SK-N-SH (cell line): ENCODE data around the gene AOAH. TPM values are rescaled to one million over a fixed set of nuclear protein-coding genes. Genes with fewer than 3 reads are reported as not detected.

Experiments used
- CTCF ChIA-PET: fragments of 300-600, 350-600 bp; formaldehyde crosslinking; extraction: SDS; loops from one replicate; lab custom pipeline; 2021; lab: Yijun Ruan, JAX
- POLR2A ChIA-PET: fragments of 350-600 bp; sonication (Branson Sonifier 250); formaldehyde crosslinking; extraction: SDS; loops from one replicate; lab custom pipeline; 2020; ENCODE audit warnings: antibody characterized with exemption, inconsistent platforms; lab: Yijun Ruan, JAX
- DNase-seq: peaks from one replicate; pipeline ENCODE4 v3.0.0; 2012
- H2AFZ ChIP-seq: fragments of 200-600 bp; sonication (generic); 2 replicates; pipeline ENCODE4 v1.8.1; 2016; ENCODE audit warnings: antibody characterized with exemption, mild to moderate bottlenecking, low read depth
- H3F3A ChIP-seq: fragments of 200-600 bp; sonication (generic); replicated peaks from 2 replicates; pipeline ENCODE3; 2016; ENCODE audit warnings: antibody characterized with exemption, mild to moderate bottlenecking; ENCODE audit not compliant: insufficient read depth
- H3K27ac ChIP-seq, 2 experiments: fragments of 200-500 bp in 1 of 2; fragments of 200-600 bp in 1 of 2; sonication (Bioruptor generic) in 1 of 2; sonication (generic), shearing (Covaris generic) in 1 of 2; 2 replicates each; pipeline versions ENCODE4 v1.5.1 to v1.6.1; 2014 to 2016; ENCODE audit warnings: low read depth in 2 of 2, inconsistent platforms in 1 of 2, low read length in 1 of 2, mild to moderate bottlenecking in 1 of 2, mixed read lengths in 1 of 2
- H3K27me3 ChIP-seq: fragments of 200-600 bp; sonication (generic), shearing (Covaris generic); 2 replicates; pipeline ENCODE4 v1.6.1; 2016; ENCODE audit warnings: mixed run types; ENCODE audit not compliant: insufficient read depth
- H3K36me3 ChIP-seq, 2 experiments: fragments of 200-500 bp in 1 of 2; fragments of 200-600 bp in 1 of 2; sonication (Bioruptor generic) in 1 of 2; sonication (generic) in 1 of 2; replicated peaks in 1 of 2; 2 replicates each; pipeline versions ENCODE3 to v1.5.1; 2014 to 2016; ENCODE audit warnings: low read length in 1 of 2, mild to moderate bottlenecking in 1 of 2; ENCODE audit not compliant: insufficient read depth in 2 of 2, control insufficient read depth in 1 of 2
- H3K4me1 ChIP-seq, 2 experiments: fragments of 200-500 bp in 1 of 2; fragments of 200-600 bp in 1 of 2; sonication (Bioruptor generic) in 1 of 2; sonication (generic), shearing (Covaris generic) in 1 of 2; 2 replicates each; pipeline versions ENCODE4 v1.5.1 to v1.6.1; 2014 to 2016; ENCODE audit warnings: low read depth in 1 of 2, low read length in 1 of 2, mixed run types in 1 of 2; ENCODE audit not compliant: insufficient read depth in 2 of 2, control insufficient read depth in 1 of 2
- H3K4me2 ChIP-seq: fragments of 200-600 bp; sonication (generic), shearing (Covaris generic); 2 replicates; pipeline ENCODE4 v1.6.1; 2017; ENCODE audit warnings: mixed run types
- H3K4me3 ChIP-seq, 2 experiments: fragments of 200-500 bp in 1 of 2; fragments of 200-600 bp in 1 of 2; sonication (Bioruptor generic) in 1 of 2; sonication (generic), shearing (Covaris generic) in 1 of 2; 2 replicates each; pipeline versions ENCODE4 v1.5.1 to v1.8.1; 2014 to 2016; ENCODE audit warnings: low read depth in 2 of 2, inconsistent platforms in 1 of 2, low read length in 1 of 2, mild to moderate bottlenecking in 1 of 2, mixed read lengths in 1 of 2, moderate library complexity in 1 of 2
- H3K79me2 ChIP-seq: fragments of 200-600 bp; sonication (generic); 2 replicates; pipeline ENCODE4 v1.8.1; 2017; ENCODE audit warnings: mild to moderate bottlenecking; ENCODE audit not compliant: insufficient read depth
- H3K9ac ChIP-seq: fragments of 200-600 bp; sonication (generic); 2 replicates; pipeline ENCODE4 v1.6.1; 2017; ENCODE audit warnings: mixed run types
- H3K9me2 ChIP-seq: fragments of 200-600 bp; sonication (generic); 2 replicates; pipeline ENCODE4 v1.6.1; 2017; ENCODE audit warnings: mixed run types
- H3K9me3 ChIP-seq: fragments of 200-600 bp; sonication (generic); 2 replicates; pipeline ENCODE4 v1.6.1; 2017; ENCODE audit warnings: mixed run types, mild to moderate bottlenecking, moderate library complexity
- H4K20me1 ChIP-seq: fragments of 200-600 bp; sonication (generic); 2 replicates; pipeline ENCODE4 v1.6.1; 2017; ENCODE audit warnings: mild to moderate bottlenecking, mixed run types; ENCODE audit not compliant: insufficient read depth
- CHD2 ChIP-seq: fragments of 150-350 bp; IDR thresholded peaks from 2 replicates; pipeline ENCODE4 v1.6.1; 2018; ENCODE audit warnings: low read length; ENCODE audit not compliant: partially characterized antibody
- ELF1 ChIP-seq: IDR thresholded peaks from 2 replicates; pipeline ENCODE4 v1.4.0; 2012
- EZH2phosphoT487 ChIP-seq: fragments of 200-600 bp; sonication (generic); IDR thresholded peaks from 2 replicates; pipeline ENCODE4 v1.6.1; 2017; ENCODE audit warnings: low read depth, mixed run types, mild to moderate bottlenecking, antibody characterized with exemption, moderate library complexity, borderline replicate concordance
- FOXM1 ChIP-seq: IDR thresholded peaks from 2 replicates; pipeline ENCODE4 v1.4.0; 2012; ENCODE audit warnings: low read depth, mild to moderate bottlenecking
- GATA2 ChIP-seq: sonication (generic); formaldehyde crosslinking; IDR thresholded peaks from 2 replicates; pipeline ENCODE4 v1.5.0; 2020; ENCODE audit warnings: mild to moderate bottlenecking, missing genetic modification reagents
- MEF2A ChIP-seq: IDR thresholded peaks from 2 replicates; pipeline ENCODE4 v1.4.0; 2012; ENCODE audit warnings: low read depth, borderline replicate concordance
- NFIC ChIP-seq: IDR thresholded peaks from 2 replicates; pipeline ENCODE4 v1.4.0; 2012; ENCODE audit warnings: borderline replicate concordance
- POLR2AphosphoS5 ChIP-seq: IDR thresholded peaks from 2 replicates; pipeline ENCODE4 v1.6.1; 2012; ENCODE audit warnings: low read depth, low read length
- RCOR1 ChIP-seq: fragments of 150-350 bp; IDR thresholded peaks from 2 replicates; pipeline ENCODE4 v1.6.1; 2017; ENCODE audit warnings: antibody characterized with exemption, low read length
- SIN3A ChIP-seq: IDR thresholded peaks from 2 replicates; pipeline ENCODE4 v1.6.1; 2012; ENCODE audit warnings: low read depth, mild to moderate bottlenecking, low read length, moderate library complexity, borderline replicate concordance
- TEAD4 ChIP-seq: IDR thresholded peaks from 2 replicates; pipeline ENCODE4 v1.4.0; 2012; ENCODE audit warnings: mild to moderate bottlenecking, borderline replicate concordance; ENCODE audit not compliant: insufficient read depth
- WGBS: methylation state at CpG from one replicate; pipeline ENCODE4 v1.1.6; 2017; ENCODE audit warnings: low lambda C conversion rate; 5-methylcytosine and 5-hydroxymethylcytosine counted together
- polyA plus RNA-seq, 3 experiments: library from polyadenylated mRNA; depleted of rRNA; stranded (reverse); fragments of >200 nt; gene quantifications; 2 replicates each; pipeline ENCODE4 v1.2.3, GENCODE V29; 2012
- TF ChIP-seq, protein P1 (sequence below): IDR thresholded peaks from 2 replicates; pipeline ENCODE4; 2012
- TF ChIP-seq, protein P2 (sequence below): fragments of 150-350 bp; IDR thresholded peaks from 2 replicates; pipeline ENCODE4 v1.6.1; 2017; ENCODE audit warnings: antibody characterized with exemption, low read length, low read depth, borderline replicate concordance
- TF ChIP-seq, protein P3 (sequence below): fragments of 150-350 bp; IDR thresholded peaks from 2 replicates; pipeline ENCODE4 v1.6.1; 2016; ENCODE audit warnings: mild to moderate bottlenecking, low read depth, low read length
- TF ChIP-seq, protein P4 (sequence below): fragments of 200-600 bp; sonication (generic); IDR thresholded peaks from 2 replicates; pipeline ENCODE4 v1.6.1; 2017; ENCODE audit warnings: antibody characterized with exemption, mild to moderate bottlenecking, moderate library complexity

The AOAH gene
- polyA plus RNA-seq, 1 of the 3 experiments (the other 2 are of a cell fraction) = not detected

DNA sequence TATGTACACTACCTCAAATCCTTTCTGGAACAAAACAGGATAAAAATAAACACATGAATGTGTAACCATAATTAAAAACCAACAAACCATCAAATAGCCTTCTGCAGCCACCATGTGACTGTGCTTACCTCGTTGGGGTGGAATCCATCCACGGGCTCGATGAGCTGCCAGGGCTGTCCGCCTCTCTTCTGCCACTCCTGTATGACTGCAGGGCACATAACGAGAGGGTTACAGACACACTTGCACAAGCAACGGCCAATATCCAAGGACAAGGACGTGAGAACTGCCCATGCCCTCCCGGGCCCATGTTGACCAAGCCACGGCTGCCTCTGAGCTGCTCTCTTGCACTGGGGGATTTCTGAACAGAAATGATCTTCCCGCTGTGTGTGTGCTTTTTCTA, 202.4 kb downstream of the AOAH start (continued):
- TF ChIP-seq, protein P1, sequence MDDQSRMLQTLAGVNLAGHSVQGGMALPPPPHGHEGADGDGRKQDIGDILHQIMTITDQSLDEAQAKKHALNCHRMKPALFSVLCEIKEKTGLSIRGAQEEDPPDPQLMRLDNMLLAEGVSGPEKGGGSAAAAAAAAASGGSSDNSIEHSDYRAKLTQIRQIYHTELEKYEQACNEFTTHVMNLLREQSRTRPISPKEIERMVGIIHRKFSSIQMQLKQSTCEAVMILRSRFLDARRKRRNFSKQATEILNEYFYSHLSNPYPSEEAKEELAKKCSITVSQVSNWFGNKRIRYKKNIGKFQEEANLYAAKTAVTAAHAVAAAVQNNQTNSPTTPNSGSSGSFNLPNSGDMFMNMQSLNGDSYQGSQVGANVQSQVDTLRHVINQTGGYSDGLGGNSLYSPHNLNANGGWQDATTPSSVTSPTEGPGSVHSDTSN = no peak
- no peak for TF ChIP-seq FOXM1
- no peak for TF ChIP-seq CHD2

DNA sequence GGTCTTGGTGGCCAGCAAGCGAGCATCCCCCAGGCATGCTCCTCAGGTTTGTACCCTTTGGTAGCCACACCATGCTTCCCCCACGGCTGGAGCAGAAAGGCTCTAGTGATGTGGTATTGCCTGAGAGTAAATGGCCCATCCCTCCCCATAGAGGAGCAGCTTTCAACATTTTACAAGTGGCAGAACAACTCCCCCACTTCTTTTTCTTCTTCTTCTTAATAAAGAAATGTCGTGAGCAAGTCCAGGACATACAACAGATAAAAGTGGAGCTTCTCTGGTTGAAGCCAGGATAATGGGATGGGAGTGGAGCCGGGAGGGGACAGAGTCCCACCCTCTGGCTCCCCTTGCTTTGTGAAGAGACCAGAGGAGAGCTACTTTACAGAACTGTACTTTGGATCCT, 203.2 kb downstream of the AOAH start:
- Histone ChIP-seq H3K4me3 (no peak overlapping the region), H3K4me2 (no peak overlapping the region), H3K79me2 (no peaks in the 10 kb centered on the region), H3K9me2 (no peaks in the 10 kb centered on the region), H3K4me1 (peaks cover 0 to 3% of the 10 kb centered on the region in 2 experiments; a peak in 1 of 4 replicates), H3F3A (peaks cover under 1% of the 10 kb centered on the region), H3K9ac (no peak overlapping the region), H2AFZ (no peak overlapping the region), H3K36me3 (no peaks in the 10 kb centered on the region)
- ChIA-PET CTCF (interaction anchor here (1.5 kb wide), 1 partner anchor 33 kb away, joined by 5 read pairs; no protein-coding TSS in a partner anchor), POLR2A (no interaction called here)
- 60% methylated on average over 3 of the region's 4 CpGs for WGBS
- DNase-seq = no peak
- TF ChIP-seq EZH2phosphoT487 (no peak), GATA2 (CRISPR knock-in tag) (no peak), SIN3A (no peak), NFIC (no peak), POLR2AphosphoS5 (no peak), ELF1 (no peak), RCOR1 (no peak), FOXM1 (no peak), CHD2 (no peak), MEF2A (no peak), TEAD4 (no peak)
- TF ChIP-seq, protein P2, sequence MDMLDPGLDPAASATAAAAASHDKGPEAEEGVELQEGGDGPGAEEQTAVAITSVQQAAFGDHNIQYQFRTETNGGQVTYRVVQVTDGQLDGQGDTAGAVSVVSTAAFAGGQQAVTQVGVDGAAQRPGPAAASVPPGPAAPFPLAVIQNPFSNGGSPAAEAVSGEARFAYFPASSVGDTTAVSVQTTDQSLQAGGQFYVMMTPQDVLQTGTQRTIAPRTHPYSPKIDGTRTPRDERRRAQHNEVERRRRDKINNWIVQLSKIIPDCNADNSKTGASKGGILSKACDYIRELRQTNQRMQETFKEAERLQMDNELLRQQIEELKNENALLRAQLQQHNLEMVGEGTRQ = no peak
- TF ChIP-seq, protein P3, sequence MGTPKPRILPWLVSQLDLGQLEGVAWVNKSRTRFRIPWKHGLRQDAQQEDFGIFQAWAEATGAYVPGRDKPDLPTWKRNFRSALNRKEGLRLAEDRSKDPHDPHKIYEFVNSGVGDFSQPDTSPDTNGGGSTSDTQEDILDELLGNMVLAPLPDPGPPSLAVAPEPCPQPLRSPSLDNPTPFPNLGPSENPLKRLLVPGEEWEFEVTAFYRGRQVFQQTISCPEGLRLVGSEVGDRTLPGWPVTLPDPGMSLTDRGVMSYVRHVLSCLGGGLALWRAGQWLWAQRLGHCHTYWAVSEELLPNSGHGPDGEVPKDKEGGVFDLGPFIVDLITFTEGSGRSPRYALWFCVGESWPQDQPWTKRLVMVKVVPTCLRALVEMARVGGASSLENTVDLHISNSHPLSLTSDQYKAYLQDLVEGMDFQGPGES = no peak
- TF ChIP-seq, protein P4, sequence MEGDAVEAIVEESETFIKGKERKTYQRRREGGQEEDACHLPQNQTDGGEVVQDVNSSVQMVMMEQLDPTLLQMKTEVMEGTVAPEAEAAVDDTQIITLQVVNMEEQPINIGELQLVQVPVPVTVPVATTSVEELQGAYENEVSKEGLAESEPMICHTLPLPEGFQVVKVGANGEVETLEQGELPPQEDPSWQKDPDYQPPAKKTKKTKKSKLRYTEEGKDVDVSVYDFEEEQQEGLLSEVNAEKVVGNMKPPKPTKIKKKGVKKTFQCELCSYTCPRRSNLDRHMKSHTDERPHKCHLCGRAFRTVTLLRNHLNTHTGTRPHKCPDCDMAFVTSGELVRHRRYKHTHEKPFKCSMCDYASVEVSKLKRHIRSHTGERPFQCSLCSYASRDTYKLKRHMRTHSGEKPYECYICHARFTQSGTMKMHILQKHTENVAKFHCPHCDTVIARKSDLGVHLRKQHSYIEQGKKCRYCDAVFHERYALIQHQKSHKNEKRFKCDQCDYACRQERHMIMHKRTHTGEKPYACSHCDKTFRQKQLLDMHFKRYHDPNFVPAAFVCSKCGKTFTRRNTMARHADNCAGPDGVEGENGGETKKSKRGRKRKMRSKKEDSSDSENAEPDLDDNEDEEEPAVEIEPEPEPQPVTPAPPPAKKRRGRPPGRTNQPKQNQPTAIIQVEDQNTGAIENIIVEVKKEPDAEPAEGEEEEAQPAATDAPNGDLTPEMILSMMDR = no peak
- TF ChIP-seq, all 33 proteins: peak for 0
- Histone ChIP-seq H3K9me3 (no peaks in the 10 kb centered on the region), H4K20me1 (no peaks in the 10 kb centered on the region), H3K27me3 (no peaks in the 10 kb centered on the region), H3K27ac (no peak overlapping the region)
